Activated effector memory CD4-positive, alpha-beta T cell treated with Interleukin-2 at 50 U/mL for 16 hours (primary cell): ENCODE data around the gene ATOSA.

Experiments
- DNase-seq: peaks from one replicate; pipeline ENCODE4 v3.0.0-alpha.2; 2020

Gene ATOSA, protein sequence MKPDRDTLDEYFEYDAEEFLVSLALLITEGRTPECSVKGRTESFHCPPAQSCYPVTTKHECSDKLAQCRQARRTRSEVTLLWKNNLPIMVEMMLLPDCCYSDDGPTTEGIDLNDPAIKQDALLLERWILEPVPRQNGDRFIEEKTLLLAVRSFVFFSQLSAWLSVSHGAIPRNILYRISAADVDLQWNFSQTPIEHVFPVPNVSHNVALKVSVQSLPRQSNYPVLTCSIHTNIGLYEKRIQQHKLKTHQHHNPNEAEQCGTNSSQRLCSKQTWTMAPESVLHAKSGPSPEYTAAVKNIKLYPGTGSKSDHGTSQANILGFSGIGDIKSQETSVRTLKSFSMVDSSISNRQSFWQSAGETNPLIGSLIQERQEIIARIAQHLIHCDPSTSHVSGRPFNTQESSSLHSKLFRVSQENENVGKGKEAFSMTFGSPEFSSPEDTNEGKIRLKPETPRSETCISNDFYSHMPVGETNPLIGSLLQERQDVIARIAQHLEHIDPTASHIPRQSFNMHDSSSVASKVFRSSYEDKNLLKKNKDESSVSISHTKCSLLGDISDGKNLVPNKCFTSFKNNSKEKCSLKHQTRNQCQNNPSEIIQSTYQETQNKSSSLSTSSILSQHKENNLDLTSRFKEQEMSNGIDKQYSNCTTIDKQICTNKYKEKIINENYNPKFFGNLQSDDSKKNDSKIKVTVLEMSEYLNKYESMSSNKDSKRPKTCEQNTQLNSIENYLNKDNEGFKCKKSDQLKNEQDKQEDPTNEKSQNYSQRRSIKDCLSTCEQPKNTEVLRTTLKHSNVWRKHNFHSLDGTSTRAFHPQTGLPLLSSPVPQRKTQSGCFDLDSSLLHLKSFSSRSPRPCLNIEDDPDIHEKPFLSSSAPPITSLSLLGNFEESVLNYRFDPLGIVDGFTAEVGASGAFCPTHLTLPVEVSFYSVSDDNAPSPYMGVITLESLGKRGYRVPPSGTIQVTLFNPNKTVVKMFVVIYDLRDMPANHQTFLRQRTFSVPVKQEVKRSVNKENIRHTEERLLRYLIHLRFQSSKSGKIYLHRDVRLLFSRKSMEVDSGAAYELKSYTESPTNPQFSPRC

DNA sequence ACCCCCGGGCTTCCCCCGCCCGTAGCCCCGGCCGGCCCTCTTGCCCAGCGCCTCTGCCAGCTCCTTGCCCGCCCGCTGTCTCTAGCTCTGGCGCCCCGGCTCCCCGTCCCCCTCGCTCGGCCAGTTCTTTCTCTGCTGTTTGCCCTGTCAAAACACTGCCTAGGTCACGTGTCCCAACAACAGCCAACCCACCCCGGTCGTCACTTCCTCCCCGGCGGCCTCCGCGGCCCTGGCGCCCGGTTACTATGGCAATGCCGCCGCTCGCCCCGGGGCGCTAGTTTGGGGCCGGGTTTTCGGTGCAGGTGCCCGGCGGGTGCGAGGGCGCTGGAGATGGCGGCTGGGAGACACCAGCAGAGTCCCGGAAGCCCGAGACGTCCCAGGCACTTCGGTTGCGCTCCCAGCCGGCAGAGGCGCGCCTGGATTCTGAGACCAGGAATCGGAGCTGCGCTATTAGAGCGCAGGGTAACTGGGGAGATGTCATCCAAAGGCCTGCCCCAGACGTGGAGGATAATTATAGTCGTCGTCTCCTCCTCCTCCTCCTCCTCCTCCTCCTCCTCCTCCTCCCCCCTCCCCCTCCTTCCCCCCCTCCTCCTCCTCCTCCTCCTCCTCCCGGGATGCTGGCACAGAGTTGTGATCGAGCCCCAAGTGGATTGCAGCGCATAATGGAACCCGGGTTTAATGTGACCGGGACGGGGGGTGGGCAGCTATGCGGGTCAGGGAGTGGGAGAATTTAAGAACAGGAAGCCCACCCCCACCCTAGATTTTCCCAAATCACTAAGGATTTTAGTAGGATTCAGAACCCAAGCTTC is at the start of gene ATOSA:
Gene ATOSA, minus strand, starts transcription at position 157 of the 809 bp plus-strand sequence. CDS start 1,367 bp downstream, outside the sequence.
- DNase-seq, result peak; percentile 85

DNA sequence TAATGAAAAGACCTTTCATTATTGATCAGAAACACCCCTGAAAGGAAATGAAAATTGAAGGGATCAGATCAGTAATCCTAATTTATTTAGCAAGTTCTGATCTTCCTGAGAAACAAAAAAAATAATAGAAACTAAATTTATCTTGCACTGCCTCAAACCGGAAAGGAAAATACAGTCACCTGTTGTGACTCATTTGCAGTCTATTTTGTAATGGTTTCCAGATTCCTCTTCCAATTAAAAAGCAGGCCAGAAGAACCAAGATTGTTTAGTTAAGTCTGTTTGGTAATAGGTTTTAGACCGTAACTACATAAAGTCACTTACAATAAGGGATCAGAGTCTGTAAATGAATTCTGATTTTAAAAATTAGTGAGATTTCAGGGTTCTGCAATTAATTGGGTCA is 49.7 kb upstream of the ATOSA start:
- no peak for DNase-seq

DNA sequence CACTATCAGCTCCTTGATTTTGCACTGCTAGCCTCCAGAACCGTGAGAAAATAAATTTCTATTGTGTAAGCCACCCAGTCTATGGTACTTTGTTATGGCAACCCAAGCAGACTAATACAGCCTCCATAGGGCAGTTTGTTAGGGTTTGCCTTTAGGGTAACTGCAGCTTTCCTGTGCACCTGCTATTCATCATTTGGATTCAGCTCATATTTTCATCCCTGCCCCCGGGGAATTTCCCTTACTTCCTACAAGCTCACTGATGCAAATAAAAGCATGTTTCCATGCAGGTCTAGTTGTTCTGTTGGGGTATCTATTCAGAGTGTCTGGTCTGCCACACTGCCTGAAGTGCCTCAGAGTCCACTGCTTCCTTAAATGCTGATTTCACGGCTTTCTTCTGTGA is 48.6 kb upstream of the ATOSA start:
- no peak for DNase-seq

DNA sequence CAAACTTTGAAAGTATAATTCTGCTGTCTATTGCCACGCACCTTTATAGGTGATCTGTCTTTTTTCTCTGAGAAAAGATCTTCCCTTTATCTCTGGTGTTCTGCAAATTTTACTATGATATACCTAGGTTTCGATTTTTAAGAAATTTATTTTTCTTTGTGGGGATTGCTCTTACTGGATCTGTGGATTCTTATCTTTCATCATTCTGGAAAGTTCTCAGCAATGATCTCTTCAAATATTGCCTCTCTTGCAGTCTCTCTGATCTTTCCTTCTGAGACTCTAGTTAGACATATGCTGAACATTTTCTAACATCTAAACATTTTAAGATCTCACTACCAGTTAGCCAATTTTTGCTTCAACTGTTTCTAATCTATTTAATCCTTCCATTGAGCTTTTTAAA is 47.0 kb upstream of the ATOSA start:
- no peak for DNase-seq

DNA sequence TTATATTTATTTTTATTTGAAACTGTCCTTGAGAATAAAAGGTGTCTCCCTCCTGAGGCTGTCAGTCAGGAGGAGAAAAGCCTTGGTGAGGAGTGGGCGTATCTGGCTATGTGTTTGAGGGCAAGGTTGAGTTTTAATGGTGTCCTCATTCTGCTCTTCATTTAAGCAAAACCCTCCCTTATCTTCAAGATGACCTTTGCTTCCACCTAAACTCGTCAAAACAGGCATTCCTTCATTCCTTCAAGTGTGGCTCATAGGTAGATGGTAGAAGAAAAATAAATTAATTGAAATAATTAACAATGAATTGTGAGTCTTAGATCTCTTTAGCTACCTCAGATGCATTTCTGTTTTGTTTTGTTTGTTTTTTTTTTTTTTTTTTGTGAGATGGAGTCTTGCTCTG is 39.4 kb upstream of the ATOSA start:
- no peak for DNase-seq

DNA sequence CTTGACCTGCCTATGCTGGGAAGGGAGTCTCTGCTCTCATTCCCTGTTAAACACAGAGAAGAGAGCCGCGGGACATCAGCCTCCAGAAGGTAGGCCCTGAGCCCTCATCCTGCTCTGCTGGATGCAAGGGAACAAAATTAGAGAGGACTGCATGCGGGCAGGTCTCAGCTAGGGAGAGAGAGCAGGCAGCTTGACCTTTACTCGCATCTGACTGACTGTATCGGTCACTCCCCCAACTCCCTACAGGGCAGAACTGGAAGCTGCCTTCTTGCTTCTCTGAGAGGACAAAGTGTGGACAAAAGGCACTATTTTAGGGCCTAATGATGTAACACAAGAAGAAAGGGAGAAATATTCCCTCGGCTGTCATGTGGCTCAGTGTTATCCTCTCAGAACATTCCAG is 38.7 kb upstream of the ATOSA start:
- no peak for DNase-seq

DNA sequence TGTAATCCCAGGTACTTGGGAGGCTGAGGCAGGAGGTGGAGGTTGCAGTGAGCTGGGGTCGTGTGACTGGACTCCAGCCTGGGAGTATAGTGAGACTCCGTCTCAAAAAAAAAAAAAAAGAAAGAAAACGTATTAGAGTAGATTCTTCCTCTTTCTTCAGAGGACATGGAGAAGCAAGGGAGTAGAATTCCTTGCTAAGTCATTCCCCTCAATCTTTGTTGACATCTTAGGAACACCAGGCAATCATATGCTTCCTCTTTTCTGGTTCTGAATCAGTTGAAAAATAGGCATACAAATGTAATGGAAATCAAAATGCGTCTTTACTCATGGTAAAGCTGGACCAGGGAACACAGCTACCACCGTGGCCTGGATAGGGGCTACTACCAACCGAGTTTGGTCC is 38.3 kb upstream of the ATOSA start:
- no peak for DNase-seq

DNA sequence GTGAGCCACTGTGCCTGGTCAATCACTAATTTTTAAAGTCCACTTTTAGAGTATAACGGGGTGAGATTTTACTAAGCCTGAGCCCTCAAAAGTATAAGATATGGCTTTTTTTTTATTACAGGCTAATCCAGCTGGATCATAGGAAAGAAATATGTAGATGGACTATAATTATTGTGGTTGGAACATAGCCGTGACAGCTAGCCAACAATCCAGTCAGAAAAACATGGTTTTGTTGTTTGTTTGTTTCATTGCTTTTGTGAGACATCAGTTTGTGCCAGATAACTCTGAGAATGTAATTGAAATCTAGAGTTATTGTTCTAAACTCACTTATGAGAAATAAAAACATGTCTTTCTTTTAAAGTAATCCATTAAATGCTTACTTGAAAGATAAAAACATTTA is 37.3 kb upstream of the ATOSA start:
- DNase-seq, result no peak

DNA sequence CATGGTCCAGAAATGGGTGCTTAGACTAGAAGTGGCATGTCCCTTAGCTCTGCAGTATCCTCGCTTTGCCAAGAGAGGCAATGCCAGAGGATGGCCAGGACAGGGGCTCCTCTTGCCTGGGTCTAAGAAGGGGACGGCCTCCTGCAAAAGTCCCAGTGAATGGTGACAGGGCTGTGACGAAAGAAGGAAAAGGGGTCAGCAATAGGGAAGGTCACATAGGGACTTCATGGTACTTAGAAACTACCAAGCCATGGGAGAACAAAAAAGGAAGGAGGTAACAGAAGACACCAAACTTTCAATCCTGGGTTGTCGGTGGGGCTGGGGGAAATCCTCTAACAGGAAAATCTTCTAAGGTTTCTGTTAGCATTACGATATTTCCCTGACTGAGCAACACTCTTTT is 36.2 kb upstream of the ATOSA start:
- no peak for DNase-seq

DNA sequence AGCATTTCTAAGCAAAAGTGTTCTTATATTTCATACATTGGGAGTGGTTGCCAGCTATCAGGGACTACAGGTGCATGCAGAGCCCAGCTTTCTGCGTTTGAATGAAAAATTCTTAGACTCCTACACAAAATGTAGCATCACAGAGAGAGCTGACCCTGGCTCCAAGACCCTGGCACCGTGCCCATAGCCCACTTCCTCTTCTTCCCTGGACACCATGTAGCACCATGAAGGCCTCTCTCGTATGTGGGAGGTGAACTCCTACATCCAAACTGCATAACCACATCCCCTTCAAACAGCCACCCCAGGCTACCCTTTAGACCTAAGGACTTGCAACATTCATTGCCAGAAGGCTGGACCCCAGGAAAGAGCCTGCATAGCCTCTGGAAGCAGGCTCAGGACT is 35.8 kb upstream of the ATOSA start:
- DNase-seq, result no peak

DNA sequence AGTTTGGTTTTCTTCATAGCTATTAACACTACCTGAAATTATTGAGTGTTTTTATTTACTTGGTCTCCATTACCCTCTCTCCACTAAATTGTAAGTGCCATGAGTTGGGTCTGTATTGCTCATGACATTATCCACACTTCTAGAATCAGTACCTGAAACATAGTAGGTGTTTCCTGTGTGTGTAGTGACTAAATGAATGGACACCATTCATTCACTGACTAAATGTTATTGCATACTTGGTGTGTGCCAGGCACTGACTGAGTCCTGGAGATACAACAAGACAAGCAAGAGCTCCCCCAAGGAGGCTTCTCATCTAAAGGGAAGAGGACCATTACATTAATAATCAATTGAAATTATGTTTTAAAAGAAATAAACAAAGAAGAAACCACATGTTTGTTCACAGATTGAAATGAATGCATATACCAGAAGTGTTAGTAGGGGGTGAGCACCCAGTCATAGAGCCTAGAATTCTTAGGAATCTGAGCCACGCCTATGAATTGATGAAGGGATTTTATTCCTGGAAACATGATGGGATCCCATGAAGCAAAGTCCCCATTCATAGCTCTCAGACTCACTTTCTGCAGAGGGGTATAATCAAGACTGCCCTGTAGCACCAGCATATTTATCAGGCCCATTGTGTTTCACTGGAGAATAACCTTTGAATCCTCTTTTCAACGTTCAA is 31.7 kb upstream of the ATOSA start:
- DNase-seq, result no peak

DNA sequence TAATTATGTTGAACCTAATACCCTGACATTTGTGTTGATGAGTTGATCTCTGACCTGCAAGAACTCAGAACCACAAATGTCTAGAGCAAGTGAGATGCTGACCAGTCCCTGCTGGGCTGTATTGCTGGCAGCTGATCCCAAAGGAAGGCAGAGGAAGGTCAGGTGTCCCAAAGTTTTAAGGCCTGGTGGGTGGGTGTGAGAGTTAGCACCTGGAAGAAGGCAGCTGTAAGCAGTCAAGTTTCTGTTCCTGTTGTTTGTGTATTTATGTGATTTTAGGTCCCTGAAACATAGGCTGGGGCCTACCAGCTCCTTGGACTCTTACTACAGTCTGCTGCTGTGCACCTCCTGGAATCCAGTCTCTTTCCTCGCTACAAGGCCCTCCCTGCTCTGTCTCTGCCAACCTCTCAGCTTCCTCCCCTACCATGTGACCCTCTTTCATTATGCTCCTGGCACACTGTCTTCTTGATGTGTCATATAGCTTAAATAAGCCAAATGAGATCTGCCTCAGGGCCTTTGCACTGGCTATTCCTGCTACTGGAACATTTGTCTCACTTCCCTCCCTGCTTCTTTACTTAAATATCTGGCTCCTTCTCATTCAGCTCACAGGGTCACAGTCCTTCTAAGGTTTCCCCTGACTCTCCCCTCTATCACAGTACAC is 31.0 kb upstream of the ATOSA start:
- no peak for DNase-seq

DNA sequence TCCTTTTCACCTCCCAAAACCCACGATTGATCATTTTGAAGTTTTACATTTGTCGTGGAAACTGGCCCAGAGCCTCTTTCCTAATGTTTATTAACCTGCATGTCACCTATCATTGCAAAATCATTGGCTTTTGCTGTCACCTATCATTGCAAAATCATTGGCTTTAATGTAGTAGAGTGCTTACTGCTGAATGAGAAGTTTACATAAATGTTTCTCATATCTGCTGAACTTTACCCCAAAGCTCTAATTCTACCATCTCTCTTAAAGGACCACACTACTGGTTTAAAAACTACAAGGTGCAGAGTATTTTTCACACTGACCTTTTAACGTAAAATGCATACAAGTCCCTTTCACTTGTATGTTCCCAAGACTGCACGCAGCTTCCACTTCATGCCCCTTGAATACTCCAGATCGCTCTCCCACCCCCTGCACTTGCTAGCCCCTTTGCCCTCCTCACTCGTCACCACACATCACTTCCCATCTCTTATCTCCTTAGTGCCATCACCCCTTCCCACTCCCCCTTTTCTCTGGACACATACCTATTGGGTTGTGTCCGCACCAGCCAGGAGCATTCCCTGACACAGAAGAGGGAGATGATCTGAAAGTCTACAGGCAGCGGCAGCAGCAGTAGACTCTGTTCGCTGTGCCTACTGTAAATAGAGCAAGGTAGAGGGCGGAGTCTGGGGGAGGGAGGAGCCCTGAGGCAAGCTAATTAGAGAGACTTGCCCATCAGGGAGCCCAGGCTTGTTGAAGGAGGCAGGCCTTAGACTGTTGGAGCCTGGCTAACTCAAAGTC is 30.2 kb upstream of the ATOSA start:
- DNase-seq, result no peak

DNA sequence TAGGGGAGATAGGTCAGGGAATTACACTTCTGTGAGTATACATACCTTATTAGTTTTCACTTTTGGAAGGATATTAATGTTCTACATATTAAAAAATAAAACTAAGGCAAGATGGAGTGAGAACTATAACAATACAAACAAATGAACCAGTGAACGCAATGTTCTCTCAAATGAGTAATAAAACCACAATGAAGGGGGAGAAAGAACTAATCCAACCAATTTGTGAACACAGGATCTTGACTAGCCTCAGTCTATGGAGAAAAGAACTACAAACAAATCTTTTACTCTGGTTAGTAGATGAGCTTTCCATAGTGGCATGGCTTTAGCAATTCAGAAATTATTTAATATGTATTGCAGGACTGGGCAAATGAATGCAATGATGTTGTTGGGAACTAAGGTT is 26.9 kb upstream of the ATOSA start:
- DNase-seq, result no peak

DNA sequence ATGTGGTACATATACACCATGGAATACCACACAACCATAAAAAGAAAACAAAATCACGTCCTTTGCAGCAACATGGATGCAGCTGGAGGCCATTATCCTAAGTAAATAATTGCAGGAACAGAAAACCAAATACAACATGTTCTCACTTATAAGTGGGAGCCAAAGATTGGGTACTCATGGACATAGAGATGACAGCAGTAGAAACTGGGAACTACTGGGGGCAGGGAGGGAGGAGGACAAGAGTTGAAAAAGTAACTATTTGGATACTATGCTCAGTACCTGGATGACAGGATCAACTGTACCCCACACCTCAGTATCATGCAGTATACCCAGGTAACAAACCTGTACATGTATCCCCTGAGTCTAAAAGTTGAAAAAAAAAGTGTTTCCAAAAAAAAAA is 23.2 kb upstream of the ATOSA start:
- no peak for DNase-seq

DNA sequence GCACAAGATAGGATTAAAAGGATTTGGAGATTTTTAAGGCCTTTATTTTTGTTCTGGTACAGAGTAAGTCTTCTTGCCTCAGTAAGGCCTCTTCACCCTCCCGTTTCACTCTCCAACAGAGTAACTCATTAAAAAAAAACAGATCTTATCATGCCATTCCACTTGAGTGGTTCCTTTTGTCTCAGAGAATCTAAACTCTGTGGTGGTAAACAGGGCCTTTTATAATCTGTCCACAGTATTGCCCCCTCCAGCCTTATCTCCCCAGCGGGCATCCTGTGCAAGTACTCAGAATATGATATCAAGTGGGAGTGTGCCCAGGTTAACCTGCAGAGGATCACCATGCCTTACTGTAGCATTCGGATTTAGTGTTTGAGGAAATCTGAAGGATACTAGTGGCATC is 20.3 kb upstream of the ATOSA start:
- DNase-seq, result no peak

DNA sequence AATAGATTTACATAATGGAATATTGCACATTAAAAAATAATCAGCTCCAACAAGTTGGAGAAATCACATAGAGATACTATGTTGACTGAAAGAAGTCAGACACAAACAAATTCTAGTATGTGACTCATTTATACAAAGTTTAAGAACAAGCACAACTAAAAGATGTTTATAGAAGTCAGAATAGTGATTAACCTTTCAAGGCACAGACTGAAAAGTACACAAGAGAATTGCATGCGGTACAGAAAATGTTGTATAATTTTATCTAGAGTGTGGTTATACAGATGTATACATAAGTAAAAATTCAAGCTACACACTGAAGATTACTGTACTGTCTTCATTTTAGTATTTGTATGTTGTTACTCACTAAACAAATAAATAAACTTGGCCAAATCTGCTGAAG is 19.3 kb upstream of the ATOSA start:
- no peak for DNase-seq

DNA sequence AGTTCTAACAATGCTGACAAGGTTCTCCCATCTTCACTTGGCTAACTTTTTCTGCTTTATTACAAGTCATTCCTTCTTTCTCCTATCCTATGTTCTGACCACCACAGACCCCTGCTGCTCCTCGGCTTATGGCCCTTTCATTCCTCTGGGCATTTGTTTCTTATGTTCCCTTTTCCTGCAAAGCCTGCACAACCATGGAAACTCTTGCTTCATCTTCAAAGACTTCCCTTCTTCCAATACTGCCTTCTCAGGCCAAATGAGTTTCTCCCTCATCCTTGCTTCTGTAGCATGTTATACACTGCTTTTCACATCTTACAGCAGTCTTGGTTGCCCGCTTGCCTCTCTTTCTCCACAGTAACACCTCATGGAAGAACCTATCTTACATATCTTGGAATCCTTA is 17.9 kb upstream of the ATOSA start:
- no peak for DNase-seq

DNA sequence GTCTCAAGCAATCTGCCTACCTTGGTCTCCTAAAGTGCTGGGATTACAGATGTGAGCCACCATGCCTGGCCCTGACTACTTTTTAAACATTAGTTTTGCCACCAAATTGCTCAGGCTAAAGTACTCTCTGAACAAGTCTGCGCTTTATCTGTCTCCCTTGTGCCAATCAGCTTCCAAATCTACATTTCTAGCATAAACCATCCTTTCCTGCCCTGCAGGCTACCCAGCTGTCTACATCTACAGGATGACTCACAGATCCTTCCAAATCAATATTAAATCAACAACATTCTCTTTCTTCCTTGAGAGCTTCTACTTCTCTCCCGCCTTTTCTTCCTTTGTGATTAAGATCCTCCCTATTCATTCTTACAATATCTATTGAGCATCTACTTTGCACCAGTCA is 16.0 kb upstream of the ATOSA start:
- no peak for DNase-seq

DNA sequence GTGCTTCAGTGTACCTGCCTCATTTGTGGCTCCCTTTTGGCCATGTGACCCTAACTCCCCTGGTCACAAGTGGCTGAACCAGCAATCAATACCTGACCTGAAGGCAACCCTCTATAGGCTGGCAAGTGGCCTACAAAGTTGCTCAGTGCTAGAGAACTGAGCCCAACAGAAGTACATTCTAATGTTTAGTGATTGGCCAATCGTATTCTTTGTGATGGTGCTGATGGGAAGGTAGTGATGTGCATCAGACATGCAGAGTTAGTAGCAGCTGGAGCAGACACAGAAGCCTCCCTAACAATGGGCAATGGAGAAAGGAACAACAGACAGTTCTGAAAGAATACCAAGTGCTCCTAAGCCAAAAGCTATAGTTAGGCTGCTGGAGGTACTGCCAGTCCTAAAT is 10.4 kb upstream of the ATOSA start:
- no peak for DNase-seq

DNA sequence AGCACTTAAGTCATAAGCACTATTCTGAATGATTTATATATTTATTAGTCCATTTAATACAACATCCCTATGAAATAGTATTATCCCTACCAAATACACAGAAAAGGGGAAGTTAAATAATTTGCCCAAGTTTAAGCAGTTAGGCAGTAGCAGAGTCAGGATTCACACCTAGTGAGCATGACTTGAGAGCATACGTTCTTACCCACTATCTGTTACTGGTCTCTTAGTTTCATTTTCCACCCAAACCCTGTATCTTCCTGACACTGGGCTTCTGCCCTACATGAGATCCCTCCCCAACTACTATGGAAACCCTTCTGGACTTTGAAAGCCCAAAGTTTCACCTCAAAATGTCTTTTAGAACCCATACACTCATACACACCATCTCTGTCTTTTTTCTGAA is 4.4 kb upstream of the ATOSA start:
- DNase-seq, result no peak
